Retinal pigment epithelial cell (primary cell): ENCODE data around the gene AHR.

Experiments
- DNase-seq: peaks from one replicate; pipeline ENCODE4 v3.0.0-alpha.2; 2010; ENCODE audit warnings: low read depth
- H3K4me3 ChIP-seq: 2 replicates; pipeline ENCODE4 v1.5.1; 2011; ENCODE audit warnings: mild to moderate bottlenecking, low read length, control low read depth, moderate library complexity
- CTCF ChIP-seq: conservative IDR thresholded peaks from 2 replicates; pipeline ENCODE4 v1.5.1; 2011; ENCODE audit warnings: low read depth, low read length, control low read depth, inconsistent platforms

Gene AHR

GRCh38 chr7:17302575-17303142 is 4.2 kb downstream of the AHR start:
- TF ChIP-seq CTCF: no peak
- DNase-seq: no peak
- H3K4me3 ChIP-seq: no peak overlapping the region

DNA sequence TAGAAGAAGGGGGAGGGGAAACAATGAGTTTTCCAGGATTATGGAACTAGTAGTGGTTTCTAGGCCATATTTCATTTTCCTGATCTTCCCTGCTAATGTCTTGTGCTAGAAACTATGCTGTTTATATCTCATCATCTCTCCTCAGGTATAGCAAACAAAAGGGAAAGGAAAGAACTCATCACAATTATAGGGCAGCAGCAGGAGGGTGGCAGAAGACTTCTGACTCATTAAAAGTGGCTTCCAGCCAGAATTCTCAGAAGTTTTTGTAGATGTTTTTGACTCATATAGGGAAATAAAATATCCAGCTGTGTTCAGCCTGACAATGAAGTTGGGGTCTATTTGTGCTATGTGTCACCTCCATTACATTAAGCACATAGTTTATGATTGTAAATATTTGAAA is 6.5 kb downstream of the AHR start:
- no peak for TF ChIP-seq CTCF
- peak; percentile 45 for DNase-seq
- H3K4me3 ChIP-seq: no peak overlapping the region

DNA sequence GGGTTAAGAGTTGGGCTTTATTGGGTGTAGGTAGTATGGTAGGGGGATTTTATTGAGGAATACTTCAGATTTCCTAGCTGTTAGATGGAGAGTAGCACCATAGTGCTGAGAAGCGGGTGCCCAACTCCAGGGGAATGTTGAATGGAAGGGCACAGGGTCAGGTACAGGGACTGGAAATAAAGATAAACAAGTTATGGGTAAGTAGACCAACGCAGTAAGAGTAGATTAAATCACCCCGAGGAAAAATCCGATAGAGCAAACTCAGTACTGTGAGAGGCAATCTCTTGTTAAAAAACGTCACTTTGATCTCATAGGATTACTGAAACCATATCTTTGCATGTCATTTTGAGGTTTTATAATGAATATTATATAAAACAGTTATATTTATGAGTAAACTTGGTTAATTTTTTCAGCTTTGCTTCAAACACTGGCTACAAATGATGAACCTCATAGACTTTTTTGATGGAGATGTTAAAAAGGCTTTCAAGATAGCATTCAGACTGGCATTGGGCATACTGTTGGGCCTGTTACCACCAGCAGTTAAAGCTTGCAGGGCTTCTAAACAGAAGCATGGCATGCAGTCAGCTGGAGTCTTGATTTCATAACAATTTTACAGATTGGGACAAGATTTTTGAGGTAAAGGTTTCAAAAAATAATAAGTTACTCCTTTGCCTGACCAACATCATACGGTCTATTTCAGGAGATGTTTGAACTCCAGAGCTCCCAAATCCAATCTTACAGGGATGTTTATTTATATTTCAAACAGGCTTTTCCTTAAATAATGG is 7.1 kb downstream of the AHR start:
- TF ChIP-seq CTCF: no peak
- DNase-seq: no peak
- H3K4me3 ChIP-seq: no peak overlapping the region

DNA sequence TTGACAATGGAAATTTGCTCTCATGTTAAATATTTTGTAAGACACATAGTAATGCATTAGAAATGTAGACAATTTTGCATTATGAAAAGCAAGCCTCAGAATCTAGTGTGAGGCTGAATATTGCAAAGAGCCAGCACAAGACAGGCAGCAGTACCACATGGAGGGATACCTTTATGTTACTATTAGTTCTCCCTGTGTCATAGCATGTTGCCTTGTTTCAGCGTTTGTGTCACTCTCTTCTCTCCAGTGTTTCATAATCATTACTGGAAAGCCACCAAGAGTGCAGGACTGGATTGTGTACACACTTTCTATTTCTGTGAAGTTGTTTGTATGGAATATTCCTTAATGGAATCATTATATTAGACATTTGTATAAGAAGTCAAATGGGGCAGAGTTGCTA is 8.5 kb downstream of the AHR start:
- no peak for DNase-seq
- no peak overlapping the region for H3K4me3 ChIP-seq
- TF ChIP-seq CTCF: no peak

DNA sequence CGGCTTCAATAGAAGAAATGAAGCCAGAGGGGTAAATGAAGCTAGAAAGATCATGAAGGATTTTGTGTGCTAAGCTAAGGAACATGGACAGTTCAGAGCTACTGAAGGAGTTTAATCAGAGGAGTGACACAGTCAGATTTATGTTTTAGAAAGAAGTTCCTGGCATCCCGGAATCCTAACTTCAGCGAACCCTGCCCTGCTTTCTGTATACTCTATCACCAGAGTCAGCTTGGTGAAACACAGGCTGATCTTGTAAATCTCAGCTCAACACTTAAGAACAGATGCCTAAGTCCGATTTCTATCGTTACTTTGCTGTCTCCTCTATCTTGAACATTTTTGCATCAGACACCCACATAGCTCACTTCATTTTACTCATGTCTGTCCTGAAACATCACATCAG is 9.1 kb downstream of the AHR start:
- DNase-seq: no peak
- H3K4me3 ChIP-seq: no peak overlapping the region
- no peak for TF ChIP-seq CTCF

- no peak overlapping the region for H3K4me3 ChIP-seq
- TF ChIP-seq CTCF: no peak
- no peak for DNase-seq
Observed at GRCh38 chr7:17307969-17308648, 9.7 kb downstream of the AHR start.

DNA sequence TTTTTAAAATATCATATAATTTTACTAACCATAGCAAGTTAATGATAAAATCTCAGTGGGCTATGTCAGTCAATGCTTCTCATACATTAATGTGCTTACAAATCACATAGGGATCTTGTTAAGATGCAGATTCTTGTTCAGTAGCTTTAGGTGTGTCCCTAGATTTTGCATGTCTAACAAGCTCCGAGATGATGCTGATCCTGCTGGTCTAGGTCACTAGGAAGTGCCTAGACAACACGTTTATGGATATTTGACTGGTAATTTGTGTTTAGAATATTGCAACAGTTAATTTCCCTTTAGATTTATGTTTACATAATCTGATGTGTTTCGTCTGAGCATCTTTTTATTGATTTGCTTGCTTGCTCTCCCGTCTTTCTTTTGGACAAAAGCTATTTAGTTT is 12.7 kb downstream of the AHR start:
- TF ChIP-seq CTCF: no peak
- no peak overlapping the region for H3K4me3 ChIP-seq
- no peak for DNase-seq
